Uterus (tissue), 4 donors: Measurements from ENCODE around the gene LRP1B. TPM values are rescaled to one million over a fixed set of nuclear protein-coding genes. Genes with fewer than 3 reads are reported as not detected.

Source experiments
- DNase-seq, 2 donors: peaks; one replicate each; pipeline ENCODE4 v3.0.0-alpha.2; 2019 to 2020
- H3K27ac ChIP-seq, 2 donors: fragments of 200-600 bp; sonication (generic); 1 replicate in 1 of 2; 2 replicates in 1 of 2; pipeline ENCODE4 v1.5.1; 2016 to 2018
- H3K27me3 ChIP-seq, 2 donors: fragments of 200-600 bp; sonication (generic); one replicate each; pipeline ENCODE4 v1.5.1; 2018 to 2019; ENCODE audit warnings: control low read depth in 1 of 2
- H3K36me3 ChIP-seq, 2 donors: fragments of 200-600 bp; sonication (generic); one replicate each; pipeline ENCODE4 v1.5.1; 2019; ENCODE audit warnings: control low read depth in 1 of 2
- H3K4me1 ChIP-seq, 2 donors: fragments of 200-600 bp; sonication (generic); one replicate each; pipeline ENCODE4 v1.5.1; 2018 to 2019; ENCODE audit warnings: control low read depth in 1 of 2
- H3K4me3 ChIP-seq, 2 donors: fragments of 200-600 bp; sonication (generic); 1 replicate in 1 of 2; 2 replicates in 1 of 2; pipeline ENCODE4 v1.5.1; 2018 to 2019; ENCODE audit warnings: mild to moderate bottlenecking in 1 of 2
- H3K9me3 ChIP-seq, 2 donors: fragments of 200-600 bp; sonication (generic); one replicate each; pipeline ENCODE4 v1.5.1; 2019; ENCODE audit warnings: control low read depth in 1 of 2
- CTCF ChIP-seq, 4 experiments: fragments of 200-600 bp in 2 of 4; fragments of 450-650 bp in 2 of 4; sonication (generic) in 2 of 4; IDR thresholded peaks; one replicate each; pipeline ENCODE4 v1.5.1; 2016 to 2019; ENCODE audit warnings: antibody characterized with exemption in 4 of 4, mild to moderate bottlenecking in 2 of 4, moderate library complexity in 1 of 4
- POLR2A ChIP-seq, 2 donors: fragments of 450-650 bp; IDR thresholded peaks; one replicate each; pipeline ENCODE4 v1.6.1; 2016; ENCODE audit warnings: antibody characterized with exemption in 2 of 2, mild to moderate bottlenecking in 1 of 2, moderate library complexity in 1 of 2
- intact Hi-C: fragments of 100-400 bp; cut with DNase I; formaldehyde crosslinking; loops from one replicate; pipeline ENCODE4 v1.15.1; 2023; ENCODE audit warnings: low total_unique reads
- total RNA-seq, 4 donors: library from RNA; depleted of rRNA in 3 of 4; stranded (reverse); fragments of >200 nt in 3 of 4; gene quantifications; one replicate each; pipeline versions ENCODE4 v1.1.0 to v1.2.4, GENCODE V29; 2014 to 2023
- donor health status: DM: yes; HTN: yes; CAD: no.

LRP1B gene
- total RNA-seq, 4 donors from 2014 or later = 0.29 to 7.3 (median 0.79) TPM; not detected in 1

- DNase-seq = no peak
- H3K27ac ChIP-seq = no peak overlapping the region
- intact Hi-C loops = no loop called here
- no peaks in the 10 kb centered on the region for H3K9me3 ChIP-seq
- TF ChIP-seq POLR2A (IDR thresholded peaks at IDR 0.05) (no peak), CTCF (IDR thresholded peaks at IDR 0.05) (no peak)
- H3K36me3 ChIP-seq = no peaks in the 10 kb centered on the region
- H3K4me3 ChIP-seq = no peak overlapping the region
- H3K4me1 ChIP-seq = no peaks in the 10 kb centered on the region
- no peaks in the 10 kb centered on the region for H3K27me3 ChIP-seq
Observed at GRCh38 chr2:140595107-140595506, 1535.7 kb downstream of the LRP1B start.

- Histone ChIP-seq H3K4me1 (no peaks in the 10 kb centered on the region), H3K9me3 (no peaks in the 10 kb centered on the region), H3K36me3 (no peaks in the 10 kb centered on the region), H3K27me3 (no peaks in the 10 kb centered on the region), H3K27ac (no peak overlapping the region), H3K4me3 (no peak overlapping the region)
- TF ChIP-seq POLR2A (IDR thresholded peaks at IDR 0.05) (no peak), CTCF (IDR thresholded peaks at IDR 0.05) (no peak)
- intact Hi-C loops = no loop called here
- no peak for DNase-seq
Observed at GRCh38 chr2:140593132-140593531, 1537.7 kb downstream of the LRP1B start.

- no peak overlapping the region for H3K27ac ChIP-seq
- intact Hi-C loops = no loop called here
- H3K4me3 ChIP-seq = no peak overlapping the region
- DNase-seq = no peak
- H3K36me3 ChIP-seq = no peaks in the 10 kb centered on the region
- no peaks in the 10 kb centered on the region for H3K27me3 ChIP-seq
- TF ChIP-seq POLR2A (IDR thresholded peaks at IDR 0.05) (no peak), CTCF (IDR thresholded peaks at IDR 0.05) (no peak)
- no peaks in the 10 kb centered on the region for H3K9me3 ChIP-seq
- H3K4me1 ChIP-seq = no peaks in the 10 kb centered on the region
Observed at GRCh38 chr2:140589696-140590095, 1541.1 kb downstream of the LRP1B start.

GRCh38 chr2:140589273-140589672, 1541.5 kb downstream of the LRP1B start:
- intact Hi-C loops = no loop called here
- Histone ChIP-seq H3K4me3 (no peak overlapping the region), H3K27ac (no peak overlapping the region), H3K27me3 (no peaks in the 10 kb centered on the region), H3K4me1 (no peaks in the 10 kb centered on the region), H3K9me3 (no peaks in the 10 kb centered on the region), H3K36me3 (no peaks in the 10 kb centered on the region)
- no peak for DNase-seq
- TF ChIP-seq CTCF (IDR thresholded peaks at IDR 0.05) (no peak), POLR2A (IDR thresholded peaks at IDR 0.05) (no peak)

- Histone ChIP-seq H3K36me3 (no peaks in the 10 kb centered on the region), H3K27ac (no peak overlapping the region), H3K9me3 (no peaks in the 10 kb centered on the region), H3K4me1 (no peaks in the 10 kb centered on the region), H3K27me3 (no peaks in the 10 kb centered on the region), H3K4me3 (no peak overlapping the region)
- intact Hi-C loops = no loop called here
- TF ChIP-seq CTCF (IDR thresholded peaks at IDR 0.05) (no peak), POLR2A (IDR thresholded peaks at IDR 0.05) (no peak)
- no peak for DNase-seq
Observed at GRCh38 chr2:140586379-140586778, 1544.4 kb downstream of the LRP1B start.
